Right lobe of liver (tissue), 6 donors: Measurements from ENCODE around the gene KIF1A. TPM values are rescaled to one million over a fixed set of nuclear protein-coding genes. Genes with fewer than 3 reads are reported as not detected.

Experiments
- ATAC-seq, 4 donors: fragments of 200-7000 bp; cut with Tn5 transposase; one replicate each; pipeline ENCODE4 v1.9.1; 2020; ENCODE audit warnings: mild to moderate bottlenecking in 4 of 4, moderate library complexity in 4 of 4
- DNase-seq, 3 donors: peaks; one replicate each; pipeline ENCODE4 v3.0.0-alpha.2; 2020
- H3K27ac ChIP-seq, 3 donors: fragments of 200-600 bp; one replicate each; pipeline ENCODE4 v1.8.0; 2022
- H3K27me3 ChIP-seq, 2 donors: fragments of 200-600 bp; one replicate each; pipeline ENCODE4 v1.8.0; 2022
- H3K36me3 ChIP-seq, 4 donors: fragments of 200-600 bp; sonication (generic) in 1 of 4; one replicate each; pipeline versions ENCODE4 v1.5.1 to v1.8.0; 2017 to 2022; ENCODE audit warnings: control low read depth in 1 of 4
- H3K4me1 ChIP-seq, 4 donors: fragments of 200-600 bp; sonication (generic) in 1 of 4; one replicate each; pipeline versions ENCODE4 v1.5.1 to v1.8.0; 2017 to 2022; ENCODE audit warnings: control low read depth in 1 of 4
- H3K4me3 ChIP-seq, 3 donors: fragments of 200-600 bp; one replicate each; pipeline ENCODE4 v1.8.0; 2022
- H3K9me3 ChIP-seq, 4 donors: fragments of 200-600 bp; sonication (generic) in 1 of 4; one replicate each; pipeline versions ENCODE4 v1.5.1 to v1.8.0; 2017 to 2022; ENCODE audit warnings: control low read depth in 1 of 4
- CTCF ChIP-seq, 4 donors: fragments of 200-600 bp in 3 of 4; fragments of 450-650 bp in 1 of 4; IDR thresholded peaks; one replicate each; pipeline versions ENCODE4 v1.5.1 to v1.8.0; 2016 to 2022; ENCODE audit warnings: antibody characterized with exemption in 4 of 4, mild to moderate bottlenecking in 2 of 4
- POLR2A ChIP-seq: fragments of 450-650 bp; IDR thresholded peaks from one replicate; pipeline ENCODE4 v1.6.1; 2017; ENCODE audit warnings: antibody characterized with exemption, mild to moderate bottlenecking
- WGBS: methylation state at CpG from one replicate; pipeline ENCODE4 v1.1.6; 2018; ENCODE audit warnings: low coverage, low lambda C conversion rate; ENCODE audit not compliant: insufficient coverage; ENCODE audit errors: missing lambda C conversion rate; 5-methylcytosine and 5-hydroxymethylcytosine counted together
- intact Hi-C, 2 donors: fragments of 100-400 bp; cut with DNase I; formaldehyde crosslinking; loops; one replicate each; pipeline versions ENCODE4 v1.11.2 to v1.14.1; 2022
- total RNA-seq, 6 experiments: library from RNA; depleted of rRNA in 2 of 6; stranded (reverse); fragments of >200 nt in 2 of 6; fragmentation: NEBNext Ultra II Directional in 3 of 6; extraction: Animal tissue kit (Norgen Biotek cat#: 25700) in 3 of 6; gene quantifications; one replicate each; pipeline versions ENCODE4 v1.1.0 to v1.2.4, GENCODE V29; 2016 to 2023
- donor health status: DM: no; HTN: yes; CAD: no.
- donor health status: DM: no; HTN: no; CAD: no.
- donor health status: DM: no; HTN: no; CAD: no.
- donor health status: DM: no; HTN: yes; CAD: no.
- donor health status: DM: no; HTN: yes; CAD: no.

The KIF1A gene
- total RNA-seq, 6 experiments from 2014 or later, result 0.31 to 0.87 (median 0.56) TPM

GRCh38 chr2:240713071-240713927 is 106.7 kb downstream of the KIF1A start:
- no peak for TF ChIP-seq CTCF (IDR thresholded peaks at IDR 0.05)
- no peak for TF ChIP-seq POLR2A
- no peaks in the 10 kb centered on the region for H3K4me1 ChIP-seq
- no peak overlapping the region for H3K4me3 ChIP-seq
- intact Hi-C loops, result no loop called here
- no peaks in the 10 kb centered on the region for H3K9me3 ChIP-seq
- DNase-seq (peak in 1 of 3 donors; percentile 34), ATAC-seq (no peak)
- H3K36me3 ChIP-seq, result no peaks in the 10 kb centered on the region
- no peak overlapping the region for H3K27ac ChIP-seq
- WGBS, result 65% methylated on average over 16 of the region's 25 CpGs
- no peaks in the 10 kb centered on the region for H3K27me3 ChIP-seq

- H3K36me3 ChIP-seq, result no peaks in the 10 kb centered on the region
- intact Hi-C loops, result no loop called here
- H3K9me3 ChIP-seq, result no peaks in the 10 kb centered on the region
- TF ChIP-seq CTCF (IDR thresholded peaks at IDR 0.05), result no peak
- TF ChIP-seq POLR2A, result no peak
- H3K4me1 ChIP-seq, result no peaks in the 10 kb centered on the region
- no peak for ATAC-seq
- 70% methylated on average over 2 of the region's 9 CpGs for WGBS
- peak in 1 of 3 donors; percentile 36 for DNase-seq
- H3K27ac ChIP-seq, result no peak overlapping the region
- no peak overlapping the region for H3K4me3 ChIP-seq
- no peaks in the 10 kb centered on the region for H3K27me3 ChIP-seq
Observed at GRCh38 chr2:240712121-240712520, 107.9 kb downstream of the KIF1A start.

GRCh38 chr2:240711701-240712100 is 108.3 kb downstream of the KIF1A start:
- DNase-seq (no peak), ATAC-seq (no peak)
- H3K4me1 ChIP-seq, result no peaks in the 10 kb centered on the region
- WGBS, result 81% methylated on average over 3 of the region's 5 CpGs
- H3K27ac ChIP-seq, result no peak overlapping the region
- no peaks in the 10 kb centered on the region for H3K36me3 ChIP-seq
- H3K27me3 ChIP-seq, result no peaks in the 10 kb centered on the region
- no peak overlapping the region for H3K4me3 ChIP-seq
- intact Hi-C loops, result no loop called here
- no peaks in the 10 kb centered on the region for H3K9me3 ChIP-seq
- TF ChIP-seq CTCF (IDR thresholded peaks at IDR 0.05) (no peak), POLR2A (no peak)

GRCh38 chr2:240711296-240711695 is 108.7 kb downstream of the KIF1A start:
- TF ChIP-seq CTCF (IDR thresholded peaks at IDR 0.05), result no peak
- no peak for TF ChIP-seq POLR2A
- no peak overlapping the region for H3K27ac ChIP-seq
- intact Hi-C loops, result no loop called here
- WGBS, result 60% methylated on average over 1 of the region's 9 CpGs
- H3K36me3 ChIP-seq, result no peaks in the 10 kb centered on the region
- ATAC-seq (no peak), DNase-seq (peak in 1 of 3 donors; percentile 44)
- H3K27me3 ChIP-seq, result no peaks in the 10 kb centered on the region
- no peaks in the 10 kb centered on the region for H3K4me1 ChIP-seq
- H3K9me3 ChIP-seq, result no peaks in the 10 kb centered on the region
- no peak overlapping the region for H3K4me3 ChIP-seq
